Astrocyte (in vitro differentiated cells and primary cell): ENCODE measurements around the gene FBN1.

Experiments
- EZH2 ChIP-seq: IDR thresholded peaks from 2 replicates; pipeline ENCODE4 v1.6.1; 2012; ENCODE audit warnings: mild to moderate bottlenecking, low read length, inconsistent platforms; ENCODE audit not compliant: insufficient read depth
- TF ChIP-seq, protein P1 (sequence below): IDR thresholded peaks from 2 replicates; pipeline ENCODE4 v1.5.1; 2011; ENCODE audit warnings: low read depth, mild to moderate bottlenecking, inconsistent platforms, low read length, moderate library complexity; ENCODE audit not compliant: insufficient read depth

GRCh38 chr15:48638963-48639362 is 6.5 kb downstream of the FBN1 start:
- no peak for TF ChIP-seq EZH2
- TF ChIP-seq, protein P1, sequence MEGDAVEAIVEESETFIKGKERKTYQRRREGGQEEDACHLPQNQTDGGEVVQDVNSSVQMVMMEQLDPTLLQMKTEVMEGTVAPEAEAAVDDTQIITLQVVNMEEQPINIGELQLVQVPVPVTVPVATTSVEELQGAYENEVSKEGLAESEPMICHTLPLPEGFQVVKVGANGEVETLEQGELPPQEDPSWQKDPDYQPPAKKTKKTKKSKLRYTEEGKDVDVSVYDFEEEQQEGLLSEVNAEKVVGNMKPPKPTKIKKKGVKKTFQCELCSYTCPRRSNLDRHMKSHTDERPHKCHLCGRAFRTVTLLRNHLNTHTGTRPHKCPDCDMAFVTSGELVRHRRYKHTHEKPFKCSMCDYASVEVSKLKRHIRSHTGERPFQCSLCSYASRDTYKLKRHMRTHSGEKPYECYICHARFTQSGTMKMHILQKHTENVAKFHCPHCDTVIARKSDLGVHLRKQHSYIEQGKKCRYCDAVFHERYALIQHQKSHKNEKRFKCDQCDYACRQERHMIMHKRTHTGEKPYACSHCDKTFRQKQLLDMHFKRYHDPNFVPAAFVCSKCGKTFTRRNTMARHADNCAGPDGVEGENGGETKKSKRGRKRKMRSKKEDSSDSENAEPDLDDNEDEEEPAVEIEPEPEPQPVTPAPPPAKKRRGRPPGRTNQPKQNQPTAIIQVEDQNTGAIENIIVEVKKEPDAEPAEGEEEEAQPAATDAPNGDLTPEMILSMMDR = no peak
